ENCODE results near the gene ROR1. TPM values are rescaled to one million over a fixed set of nuclear protein-coding genes. Genes with fewer than 3 reads are reported as not detected.

ROR1 gene
- total and polyA plus RNA-seq, 2 donors (not counting 1 experiment from before 2014, with no cell fraction given), result 0.46 to 16.0 TPM

DNA sequence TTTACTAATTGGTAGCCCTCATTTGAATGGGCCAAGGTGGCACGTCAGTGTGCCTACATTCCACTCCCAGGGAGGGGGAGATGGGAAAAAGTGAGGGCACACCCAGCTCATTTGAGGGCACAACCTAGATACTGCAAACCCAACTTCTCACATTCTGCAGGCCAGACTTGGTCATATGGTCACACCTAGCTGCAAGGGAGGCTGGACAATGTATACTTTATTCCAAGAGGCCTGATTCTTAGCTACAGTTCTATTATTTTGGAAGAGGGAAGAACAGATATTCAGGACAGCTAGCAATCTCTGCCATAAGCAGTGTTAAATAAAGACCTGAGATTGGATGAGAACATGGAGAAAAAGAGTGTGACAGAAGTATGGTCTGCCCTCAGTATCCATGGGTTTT is 180.4 kb downstream of the ROR1 start:
- no CpG with 5 or more reads among the region's 1 CpG for WGBS (ENCODE audit: insufficient coverage)
- TF ChIP-seq EZH2 (IDR thresholded peaks at IDR 0.05; ENCODE audit: borderline replicate concordance, insufficient read depth, low read depth, low read length, poor library complexity, severe bottlenecking), result no peak
- TF ChIP-seq, protein P1, sequence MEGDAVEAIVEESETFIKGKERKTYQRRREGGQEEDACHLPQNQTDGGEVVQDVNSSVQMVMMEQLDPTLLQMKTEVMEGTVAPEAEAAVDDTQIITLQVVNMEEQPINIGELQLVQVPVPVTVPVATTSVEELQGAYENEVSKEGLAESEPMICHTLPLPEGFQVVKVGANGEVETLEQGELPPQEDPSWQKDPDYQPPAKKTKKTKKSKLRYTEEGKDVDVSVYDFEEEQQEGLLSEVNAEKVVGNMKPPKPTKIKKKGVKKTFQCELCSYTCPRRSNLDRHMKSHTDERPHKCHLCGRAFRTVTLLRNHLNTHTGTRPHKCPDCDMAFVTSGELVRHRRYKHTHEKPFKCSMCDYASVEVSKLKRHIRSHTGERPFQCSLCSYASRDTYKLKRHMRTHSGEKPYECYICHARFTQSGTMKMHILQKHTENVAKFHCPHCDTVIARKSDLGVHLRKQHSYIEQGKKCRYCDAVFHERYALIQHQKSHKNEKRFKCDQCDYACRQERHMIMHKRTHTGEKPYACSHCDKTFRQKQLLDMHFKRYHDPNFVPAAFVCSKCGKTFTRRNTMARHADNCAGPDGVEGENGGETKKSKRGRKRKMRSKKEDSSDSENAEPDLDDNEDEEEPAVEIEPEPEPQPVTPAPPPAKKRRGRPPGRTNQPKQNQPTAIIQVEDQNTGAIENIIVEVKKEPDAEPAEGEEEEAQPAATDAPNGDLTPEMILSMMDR (IDR thresholded peaks at IDR 0.05), result no peak
- Histone ChIP-seq H4K20me1 (ENCODE audit: control insufficient read depth, insufficient read depth, low read length, poor library complexity, severe bottlenecking) (no peaks in the 10 kb centered on the region), H3K9ac (ENCODE audit: low read length) (no peak overlapping the region), H3K4me3 (ENCODE audit: control extremely low read depth in 1 of 5, extremely low read depth in 1 of 5, insufficient read depth in 1 of 5, low read depth in 2 of 5, low read length in 4 of 5) (no peak overlapping the region), H3K36me3 (replicated peaks in 1 of 2; ENCODE audit: control extremely low read depth in 1 of 2, control insufficient read depth in 1 of 2, extremely low read depth in 1 of 2, insufficient read depth in 2 of 2, low read length in 1 of 2) (no peaks in the 10 kb centered on the region), H3K9me3 (ENCODE audit: control extremely low read depth in 1 of 3, control insufficient read depth in 2 of 3, insufficient read depth in 1 of 3, low read length in 2 of 3) (peaks cover 2 to 10% (median 8%) of the 10 kb centered on the region in 3 donors), H3K79me2 (ENCODE audit: control insufficient read depth, insufficient read depth, low read length) (no peaks in the 10 kb centered on the region), H3K4me2 (replicated peaks; ENCODE audit: low read depth, low read length, poor library complexity, severe bottlenecking) (no peak overlapping the region), H3K27ac (ENCODE audit: low read length in 2 of 2) (no peak overlapping the region), H2AFZ (ENCODE audit: insufficient read depth, low read depth, low read length, poor library complexity, severe bottlenecking) (no peak overlapping the region), H3K4me1 (ENCODE audit: control insufficient read depth in 2 of 2, insufficient read depth in 2 of 2, low read length in 2 of 2) (no peaks in the 10 kb centered on the region), H3K27me3 (replicated peaks in 1 of 4; ENCODE audit: control extremely low read depth in 1 of 4, control insufficient read depth in 3 of 4, insufficient read depth in 4 of 4, low read length in 3 of 4) (no peaks in the 10 kb centered on the region)
- intact Hi-C loops (cut with micrococcal nuclease), result no loop called here
- peaks cover 9% of the 10 kb centered on the region for H3K9me3 Mint-ChIP-seq (ENCODE audit: insufficient read depth)
- CTCF ChIA-PET, result interaction anchor here (0.6 kb wide), 1 partner anchor 20 kb away, joined by 4 read pairs; no protein-coding TSS in a partner anchor
- H3K4me1 Mint-ChIP-seq, result no peaks in the 10 kb centered on the region
- no peak for DNase-seq
- POLR2A ChIA-PET, result no interaction called here
- H3K27me3 Mint-ChIP-seq, result peaks cover 14% of the 10 kb centered on the region
- H3K27ac Mint-ChIP-seq, result no peak overlapping the region
- no peak for ATAC-seq (ENCODE audit: low read depth)
- no peak overlapping the region for H3K4me3 Mint-ChIP-seq

DNA sequence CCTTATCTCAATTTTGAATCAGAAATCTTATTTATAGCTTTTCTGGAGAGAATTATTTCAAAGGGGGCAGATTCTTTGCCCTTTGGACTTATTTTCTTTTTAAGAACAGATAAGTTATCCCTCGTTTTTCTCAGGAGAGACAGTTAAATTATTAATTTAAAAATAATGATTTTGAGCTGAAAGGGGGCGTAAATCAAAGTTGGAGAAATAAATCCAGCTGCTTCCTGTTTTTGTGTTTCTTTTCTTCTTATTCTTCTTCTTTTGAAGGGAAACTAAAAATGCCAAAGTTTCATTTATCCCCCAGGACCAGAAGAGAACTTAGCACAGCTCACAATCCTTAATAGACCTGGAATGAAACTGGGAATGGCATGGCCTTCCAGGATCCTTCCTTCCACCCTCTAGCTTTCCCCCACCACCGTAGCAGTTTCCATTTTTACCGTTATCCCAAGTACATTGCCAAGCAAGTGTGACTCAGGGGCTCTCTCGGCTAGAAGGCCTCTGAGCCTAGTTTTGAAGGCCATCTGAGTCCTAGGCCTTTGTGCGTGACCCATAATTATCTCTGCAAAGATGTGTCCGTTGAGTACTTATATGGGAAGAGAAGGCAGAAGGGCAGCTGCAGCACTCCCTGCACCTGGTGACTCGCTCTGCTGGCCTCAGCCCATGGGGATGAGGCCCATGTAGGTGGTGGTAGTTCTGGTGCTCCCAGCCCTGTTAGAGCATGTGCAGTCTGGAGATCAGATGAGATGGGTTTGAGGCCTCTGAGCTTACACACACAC is 181.7 kb downstream of the ROR1 start:
- no peak overlapping the region for H3K4me3 ChIP-seq (ENCODE audit: control extremely low read depth in 1 of 5, extremely low read depth in 1 of 5, insufficient read depth in 1 of 5, low read depth in 2 of 5, low read length in 4 of 5)
- DNase-seq (no peak), ATAC-seq (ENCODE audit: low read depth) (no peak)
- H3K36me3 ChIP-seq (replicated peaks in 1 of 2; ENCODE audit: control extremely low read depth in 1 of 2, control insufficient read depth in 1 of 2, extremely low read depth in 1 of 2, insufficient read depth in 2 of 2, low read length in 1 of 2), result no peaks in the 10 kb centered on the region
- H3K27me3 ChIP-seq (replicated peaks in 1 of 4; ENCODE audit: control extremely low read depth in 1 of 4, control insufficient read depth in 3 of 4, insufficient read depth in 4 of 4, low read length in 3 of 4), result no peaks in the 10 kb centered on the region
- no peak overlapping the region for H3K4me2 ChIP-seq (replicated peaks; ENCODE audit: low read depth, low read length, poor library complexity, severe bottlenecking)
- H3K9me3 ChIP-seq (ENCODE audit: control extremely low read depth in 1 of 3, control insufficient read depth in 2 of 3, insufficient read depth in 1 of 3, low read length in 2 of 3), result peaks cover 2 to 10% (median 8%) of the 10 kb centered on the region in 3 donors
- H4K20me1 ChIP-seq (ENCODE audit: control insufficient read depth, insufficient read depth, low read length, poor library complexity, severe bottlenecking), result no peaks in the 10 kb centered on the region
- no peak overlapping the region for H2AFZ ChIP-seq (ENCODE audit: insufficient read depth, low read depth, low read length, poor library complexity, severe bottlenecking)
- Mint-ChIP-seq H3K27ac (no peak overlapping the region), H3K4me3 (no peak overlapping the region), H3K9me3 (ENCODE audit: insufficient read depth) (peaks cover 9% of the 10 kb centered on the region), H3K4me1 (no peaks in the 10 kb centered on the region), H3K27me3 (peaks cover 19% of the 10 kb centered on the region)
- H3K4me1 ChIP-seq (ENCODE audit: control insufficient read depth in 2 of 2, insufficient read depth in 2 of 2, low read length in 2 of 2), result no peaks in the 10 kb centered on the region
- no peak overlapping the region for H3K9ac ChIP-seq (ENCODE audit: low read length)
- 61% methylated on average over 5 of the region's 8 CpGs for WGBS (ENCODE audit: insufficient coverage)
- intact Hi-C loops (cut with micrococcal nuclease), result no loop called here
- H3K27ac ChIP-seq (ENCODE audit: low read length in 2 of 2), result no peak overlapping the region
- H3K79me2 ChIP-seq (ENCODE audit: control insufficient read depth, insufficient read depth, low read length), result no peaks in the 10 kb centered on the region
- ChIA-PET POLR2A (no interaction called here), CTCF (no interaction called here)
- TF ChIP-seq EZH2 (IDR thresholded peaks at IDR 0.05; ENCODE audit: borderline replicate concordance, insufficient read depth, low read depth, low read length, poor library complexity, severe bottlenecking), result no peak
- TF ChIP-seq, protein P1 (IDR thresholded peaks at IDR 0.05), result no peak
